Measurements from ENCODE around the gene TPK1. TPM values are rescaled to one million over a fixed set of nuclear protein-coding genes. Genes with fewer than 3 reads are reported as not detected.
A peak's percentile ranks its signal among the peaks of the same experiment; 100 is the strongest.
"Not testable (repeated sequence)": the region's sequence is repeated elsewhere in the genome, so short reads cannot be mapped to it uniquely, and the experiment has no call there.

Gene TPK1
- total RNA-seq, 6 donors from 2014 or later = 4.2 to 12.3 (median 9.1) TPM

- Histone ChIP-seq H3K9me3 (no peaks in the 10 kb centered on the region), H3K36me3 (no peaks in the 10 kb centered on the region), H3K27ac (peak overlapping the region in 1 of 4 donors; percentile 48), H3K4me1 (peaks cover 0 to 11% (median 4%) of the 10 kb centered on the region in 4 donors), H3K27me3 (no peaks in the 10 kb centered on the region), H3K4me3 (no peak overlapping the region)
- TF ChIP-seq EP300 (IDR thresholded peaks at IDR 0.05) (no peak), POLR2AphosphoS5 (IDR thresholded peaks at IDR 0.05) (no peak), CTCF (IDR thresholded peaks at IDR 0.05) (no peak), POLR2A (IDR thresholded peaks at IDR 0.05) (no peak)
- ATAC-seq (ENCODE audit: low FRiP score in 2 of 2) (no peak), DNase-seq (no peak)
- 60 to 64% methylated on average over 5 of the region's 5 CpGs for WGBS, 2 donors
Observed at GRCh38 chr7:144812379-144813283, 23.2 kb downstream of the TPK1 start.

- ATAC-seq (ENCODE audit: low FRiP score in 2 of 2) (no peak), DNase-seq (no peak)
- Histone ChIP-seq H3K4me3 (no peak overlapping the region), H3K4me1 (no peaks in the 10 kb centered on the region), H3K27ac (no peak overlapping the region), H3K9me3 (no peaks in the 10 kb centered on the region), H3K27me3 (no peaks in the 10 kb centered on the region), H3K36me3 (no peaks in the 10 kb centered on the region)
- 91 to 97% methylated on average over 5 of the region's 5 CpGs for WGBS, 2 donors
- TF ChIP-seq CTCF (IDR thresholded peaks at IDR 0.05) (no peak), POLR2AphosphoS5 (IDR thresholded peaks at IDR 0.05) (no peak), POLR2A (IDR thresholded peaks at IDR 0.05) (no peak), EP300 (IDR thresholded peaks at IDR 0.05) (no peak)
Observed at GRCh38 chr7:144805627-144806239, 30.1 kb downstream of the TPK1 start.

- not testable (repeated sequence) for H3K27me3 ChIP-seq; ATAC-seq (ENCODE audit: low FRiP score in 2 of 2); H3K4me1 ChIP-seq; H3K9me3 ChIP-seq; H3K36me3 ChIP-seq; DNase-seq; H3K4me3 ChIP-seq; H3K27ac ChIP-seq
- 87 to 89% methylated on average over 4 of the region's 4 CpGs for WGBS, 2 donors
Observed at GRCh38 chr7:144800678-144801436, 35.0 kb downstream of the TPK1 start.

GRCh38 chr7:144796919-144797318 lies 38.9 kb downstream of the TPK1 start:
- Histone ChIP-seq H3K4me1 (no peaks in the 10 kb centered on the region), H3K9me3 (no peaks in the 10 kb centered on the region), H3K27ac (no peak overlapping the region), H3K27me3 (no peaks in the 10 kb centered on the region), H3K4me3 (no peak overlapping the region), H3K36me3 (no peaks in the 10 kb centered on the region)
- DNase-seq = no peak
- TF ChIP-seq EP300 (IDR thresholded peaks at IDR 0.05) (no peak), CTCF (IDR thresholded peaks at IDR 0.05) (no peak), POLR2AphosphoS5 (IDR thresholded peaks at IDR 0.05) (no peak), POLR2A (IDR thresholded peaks at IDR 0.05) (no peak)
- ATAC-seq (ENCODE audit: low FRiP score in 2 of 2) = no peak
- WGBS, 2 donors = 97 to 100% methylated on average over 1 to 5 of the region's 5 CpGs

- no peak for TF ChIP-seq CTCF (IDR thresholded peaks at IDR 0.05)
- TF ChIP-seq EP300 (IDR thresholded peaks at IDR 0.05) = no peak
- no peak for TF ChIP-seq POLR2A (IDR thresholded peaks at IDR 0.05)
- TF ChIP-seq POLR2AphosphoS5 (IDR thresholded peaks at IDR 0.05) = no peak
- no peak for DNase-seq
- Histone ChIP-seq H3K9me3 (no peaks in the 10 kb centered on the region), H3K4me3 (no peak overlapping the region), H3K36me3 (no peaks in the 10 kb centered on the region), H3K4me1 (no peaks in the 10 kb centered on the region), H3K27me3 (no peaks in the 10 kb centered on the region), H3K27ac (no peak overlapping the region)
- WGBS, 2 donors = 86 to 94% methylated on average over 3 of the region's 3 CpGs
- no peak for ATAC-seq (ENCODE audit: low FRiP score in 2 of 2)
Observed at GRCh38 chr7:144792050-144792449, 43.8 kb downstream of the TPK1 start.

Measured in upper lobe of left lung (tissue), 6 donors.